ENCODE results near the gene SYNJ1. TPM values are rescaled to one million over a fixed set of nuclear protein-coding genes. Genes with fewer than 3 reads are reported as not detected.

Gene SYNJ1
- total and polyA plus RNA-seq, 2 of the 4 experiments (the other 2 are of a cell fraction): 3.6 to 4.6 TPM

DNA sequence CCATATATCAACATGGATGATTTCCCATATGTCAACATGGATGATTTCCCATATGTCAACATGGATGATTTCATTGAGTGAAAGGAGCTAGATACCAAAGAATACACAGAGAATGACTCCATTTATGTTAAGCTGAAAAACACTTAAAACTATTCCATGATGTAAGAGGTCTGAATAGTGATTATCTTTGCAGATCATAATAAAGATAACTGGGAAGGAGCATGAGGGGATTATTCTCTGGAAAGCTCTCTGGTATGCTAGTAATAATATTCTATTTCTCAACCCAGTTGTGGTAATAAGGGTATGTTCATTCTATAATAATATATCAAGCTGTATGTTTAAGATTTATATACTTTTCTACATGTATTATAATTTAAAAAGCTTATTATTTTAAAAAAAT lies 14.1 kb downstream of the SYNJ1 start:
- H3K14ac ChIP-seq (replicated peaks; ENCODE audit: low read depth, low read length): no peak overlapping the region
- H3K9ac ChIP-seq (ENCODE audit: low read depth, low read length): no peak overlapping the region
- H4K20me1 ChIP-seq (ENCODE audit: insufficient read depth, low read length): no peaks in the 10 kb centered on the region
- H4K91ac ChIP-seq (ENCODE audit: insufficient read depth, low read depth, low read length): no peak overlapping the region
- H2BK20ac ChIP-seq (ENCODE audit: low read depth, low read length): no peak overlapping the region
- H3K9me3 ChIP-seq (ENCODE audit: control insufficient read depth, insufficient read depth, low read length): no peaks in the 10 kb centered on the region
- no peaks in the 10 kb centered on the region for H3K9me1 ChIP-seq (ENCODE audit: insufficient read depth, low read length)
- H3K4ac ChIP-seq (ENCODE audit: low read depth, low read length): no peak overlapping the region
- no peak overlapping the region for H3K4me3 ChIP-seq (ENCODE audit: insufficient read depth, low read depth, low read length)
- no peaks in the 10 kb centered on the region for H3K36me3 ChIP-seq (ENCODE audit: control insufficient read depth, insufficient read depth, low read length)
- H3K18ac ChIP-seq (ENCODE audit: low read depth, low read length): no peak overlapping the region
- peaks cover 0 to 11% of the 10 kb centered on the region in 2 experiments; a peak in 2 of 4 replicates for H3K79me1 ChIP-seq (ENCODE audit: low read depth in 1 of 2, low read length in 2 of 2)
- H3K23ac ChIP-seq (ENCODE audit: low read depth, low read length): no peak overlapping the region
- no peaks in the 10 kb centered on the region for H3K27me3 ChIP-seq (ENCODE audit: control insufficient read depth, insufficient read depth, low read length)
- intact Hi-C loops (cut with micrococcal nuclease): no loop called here
- no TSS peak for BruUV-seq (replicated peaks)
- H2BK15ac ChIP-seq (ENCODE audit: low read depth, low read length): no peak overlapping the region
- H2AK5ac ChIP-seq (ENCODE audit: low read depth, low read length): no peak overlapping the region
- no peak overlapping the region for H2BK120ac ChIP-seq (ENCODE audit: low read depth, low read length)
- no peaks in the 10 kb centered on the region for H3K4me1 ChIP-seq (ENCODE audit: control insufficient read depth, insufficient read depth, low read length)
- dilution Hi-C loops (cut with HindIII; ENCODE audit: low sequenced_read_pairs, unreplicated experiment): no loop called here
- H3K4me2 ChIP-seq (ENCODE audit: low read depth, low read length): no peak overlapping the region
- no peak overlapping the region for H2AFZ ChIP-seq (replicated peaks; ENCODE audit: low read length, poor library complexity)
- no peak overlapping the region for H4K8ac ChIP-seq (ENCODE audit: low read depth in 2 of 2, low read length in 2 of 2)
- ATAC-seq (ENCODE audit: low read depth) (no peak), DNase-seq (no peak)
- in situ Hi-C loops (cut with MboI; ENCODE audit: low sequenced_read_pairs): no loop called here
- no peak overlapping the region for H2BK5ac ChIP-seq (ENCODE audit: low read depth, low read length, poor library complexity, severe bottlenecking)
- no peak overlapping the region for H3K27ac ChIP-seq (ENCODE audit: insufficient read depth, low read length)
- CTCF ChIA-PET: interaction anchor here (0.6 kb wide), 1 partner anchor 1077 kb away, joined by 8 read pairs; no protein-coding TSS in a partner anchor
- H3K56ac ChIP-seq (ENCODE audit: extremely low read depth, insufficient read depth, low read length): no peak overlapping the region
- TF ChIP-seq, protein P1, sequence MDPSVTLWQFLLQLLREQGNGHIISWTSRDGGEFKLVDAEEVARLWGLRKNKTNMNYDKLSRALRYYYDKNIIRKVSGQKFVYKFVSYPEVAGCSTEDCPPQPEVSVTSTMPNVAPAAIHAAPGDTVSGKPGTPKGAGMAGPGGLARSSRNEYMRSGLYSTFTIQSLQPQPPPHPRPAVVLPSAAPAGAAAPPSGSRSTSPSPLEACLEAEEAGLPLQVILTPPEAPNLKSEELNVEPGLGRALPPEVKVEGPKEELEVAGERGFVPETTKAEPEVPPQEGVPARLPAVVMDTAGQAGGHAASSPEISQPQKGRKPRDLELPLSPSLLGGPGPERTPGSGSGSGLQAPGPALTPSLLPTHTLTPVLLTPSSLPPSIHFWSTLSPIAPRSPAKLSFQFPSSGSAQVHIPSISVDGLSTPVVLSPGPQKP (IDR thresholded peaks at IDR 0.05; ENCODE audit: borderline replicate concordance, low read depth, low read length): no peak
- TF ChIP-seq, protein P2, sequence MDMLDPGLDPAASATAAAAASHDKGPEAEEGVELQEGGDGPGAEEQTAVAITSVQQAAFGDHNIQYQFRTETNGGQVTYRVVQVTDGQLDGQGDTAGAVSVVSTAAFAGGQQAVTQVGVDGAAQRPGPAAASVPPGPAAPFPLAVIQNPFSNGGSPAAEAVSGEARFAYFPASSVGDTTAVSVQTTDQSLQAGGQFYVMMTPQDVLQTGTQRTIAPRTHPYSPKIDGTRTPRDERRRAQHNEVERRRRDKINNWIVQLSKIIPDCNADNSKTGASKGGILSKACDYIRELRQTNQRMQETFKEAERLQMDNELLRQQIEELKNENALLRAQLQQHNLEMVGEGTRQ (IDR thresholded peaks at IDR 0.05; ENCODE audit: low read depth, low read length): no peak
- no peak for TF ChIP-seq MAFK (IDR thresholded peaks at IDR 0.05; ENCODE audit: low read depth, low read length)
- TF ChIP-seq FOS (IDR thresholded peaks at IDR 0.05; ENCODE audit: low read depth, low read length): no peak
- TF ChIP-seq POLR2A (IDR thresholded peaks at IDR 0.05; ENCODE audit: low read depth, low read length): no peak
- no peak for TF ChIP-seq MAZ (IDR thresholded peaks at IDR 0.05; ENCODE audit: borderline replicate concordance, low read depth, low read length)
- no peak for TF ChIP-seq BHLHE40 (IDR thresholded peaks at IDR 0.05; ENCODE audit: low read depth, low read length)
- no peak for TF ChIP-seq MXI1 (IDR thresholded peaks at IDR 0.05; ENCODE audit: borderline replicate concordance, low read depth, low read length)
- no peak for TF ChIP-seq CHD1 (IDR thresholded peaks at IDR 0.05; ENCODE audit: low read depth, low read length)
- TF ChIP-seq, protein P3, sequence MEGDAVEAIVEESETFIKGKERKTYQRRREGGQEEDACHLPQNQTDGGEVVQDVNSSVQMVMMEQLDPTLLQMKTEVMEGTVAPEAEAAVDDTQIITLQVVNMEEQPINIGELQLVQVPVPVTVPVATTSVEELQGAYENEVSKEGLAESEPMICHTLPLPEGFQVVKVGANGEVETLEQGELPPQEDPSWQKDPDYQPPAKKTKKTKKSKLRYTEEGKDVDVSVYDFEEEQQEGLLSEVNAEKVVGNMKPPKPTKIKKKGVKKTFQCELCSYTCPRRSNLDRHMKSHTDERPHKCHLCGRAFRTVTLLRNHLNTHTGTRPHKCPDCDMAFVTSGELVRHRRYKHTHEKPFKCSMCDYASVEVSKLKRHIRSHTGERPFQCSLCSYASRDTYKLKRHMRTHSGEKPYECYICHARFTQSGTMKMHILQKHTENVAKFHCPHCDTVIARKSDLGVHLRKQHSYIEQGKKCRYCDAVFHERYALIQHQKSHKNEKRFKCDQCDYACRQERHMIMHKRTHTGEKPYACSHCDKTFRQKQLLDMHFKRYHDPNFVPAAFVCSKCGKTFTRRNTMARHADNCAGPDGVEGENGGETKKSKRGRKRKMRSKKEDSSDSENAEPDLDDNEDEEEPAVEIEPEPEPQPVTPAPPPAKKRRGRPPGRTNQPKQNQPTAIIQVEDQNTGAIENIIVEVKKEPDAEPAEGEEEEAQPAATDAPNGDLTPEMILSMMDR (conservative IDR thresholded peaks at IDR 0.05; ENCODE audit: low read depth, low read length): no peak
- TF ChIP-seq SMC3 (IDR thresholded peaks at IDR 0.05; ENCODE audit: low read depth, low read length): no peak
- TF ChIP-seq NFE2L2 (IDR thresholded peaks at IDR 0.05; ENCODE audit: low read depth, low read length): no peak
- no peak for TF ChIP-seq CEBPB (IDR thresholded peaks at IDR 0.05; ENCODE audit: low read depth, low read length)
- TF ChIP-seq RCOR1 (IDR thresholded peaks at IDR 0.05; ENCODE audit: insufficient replicate concordance, low read length): no peak
- no peak for TF ChIP-seq RAD21 (IDR thresholded peaks at IDR 0.05; ENCODE audit: low read length)
- no peak for TF ChIP-seq RFX5 (IDR thresholded peaks at IDR 0.05; ENCODE audit: low read depth, low read length)
- H2AK9ac ChIP-seq (replicated peaks; ENCODE audit: low read depth, low read length, poor library complexity): no peak overlapping the region
- POLR2A ChIA-PET (ENCODE audit: unreplicated experiment): no interaction called here
- no peak overlapping the region for H4K5ac ChIP-seq (ENCODE audit: low read depth, low read length)
